Activated naive CD8-positive, alpha-beta T cell treated with anti-CD3 and anti-CD28 coated beads, Interleukin-2, amount 10 ng/mL, durations not matched to agents 7 days and 5 days (primary cell): ENCODE results near the gene GNAS. TPM values are rescaled to one million over a fixed set of nuclear protein-coding genes. Genes with fewer than 3 reads are reported as not detected.

Experiments used
- ATAC-seq: fragments of 150-1000 bp; cut with Tn5 transposase; one replicate; pipeline ENCODE4 v1.10.0; 2021; ENCODE audit warnings: low read depth, moderate library complexity
- POLR2A ChIA-PET: fragments of 350-600 bp; sonication (Branson Sonifier 250); formaldehyde crosslinking; loops from one replicate; lab custom pipeline; 2021; ENCODE audit warnings: antibody characterized with exemption; lab: Charles Lee
- DNase-seq: peaks from one replicate; pipeline ENCODE4 v3.0.0; 2021
- H3K27ac Mint-ChIP-seq: one replicate; pipeline ENCODE4 v1.8.0; 2022; ENCODE audit warnings: mild to moderate bottlenecking, mixed read lengths
- H3K27me3 Mint-ChIP-seq: one replicate; pipeline ENCODE4 v1.8.0; 2022; ENCODE audit warnings: mild to moderate bottlenecking, moderate library complexity, mixed read lengths
- H3K36me3 Mint-ChIP-seq: one replicate; pipeline ENCODE4 v1.8.0; 2021; ENCODE audit warnings: mild to moderate bottlenecking, mixed read lengths
- H3K4me1 Mint-ChIP-seq: one replicate; pipeline ENCODE4 v1.8.0; 2021; ENCODE audit warnings: mixed read lengths
- H3K4me3 Mint-ChIP-seq: one replicate; pipeline ENCODE4 v1.8.0; 2022; ENCODE audit warnings: mild to moderate bottlenecking, moderate library complexity, mixed read lengths
- H3K9me3 Mint-ChIP-seq: one replicate; pipeline ENCODE4 v1.8.0; 2021; ENCODE audit warnings: mixed read lengths
- total RNA-seq, 2 experiments: library from RNA; stranded (reverse); gene quantifications; one replicate each; pipeline ENCODE4 v1.2.3, GENCODE V29; 2021

Gene GNAS
- total RNA-seq, 2 experiments from 2014 or later: 912 to 979 TPM

- peak overlapping the region; percentile 50 for H3K27ac Mint-ChIP-seq
- DNase-seq: no peak
- no peaks in the 10 kb centered on the region for H3K9me3 Mint-ChIP-seq
- POLR2A ChIA-PET: interaction anchor here (1.3 kb wide), 1 partner anchor 129 kb away, joined by 3 read pairs; no protein-coding TSS in a partner anchor
- peaks cover 49% of the 10 kb centered on the region for H3K4me1 Mint-ChIP-seq
- ATAC-seq: no peak
- H3K36me3 Mint-ChIP-seq: peaks cover 45% of the 10 kb centered on the region
- no peak overlapping the region for H3K4me3 Mint-ChIP-seq
- no peaks in the 10 kb centered on the region for H3K27me3 Mint-ChIP-seq
These were observed 51.1 kb downstream of the GNAS start for GRCh38 chr20:58903614-58904013.

DNA sequence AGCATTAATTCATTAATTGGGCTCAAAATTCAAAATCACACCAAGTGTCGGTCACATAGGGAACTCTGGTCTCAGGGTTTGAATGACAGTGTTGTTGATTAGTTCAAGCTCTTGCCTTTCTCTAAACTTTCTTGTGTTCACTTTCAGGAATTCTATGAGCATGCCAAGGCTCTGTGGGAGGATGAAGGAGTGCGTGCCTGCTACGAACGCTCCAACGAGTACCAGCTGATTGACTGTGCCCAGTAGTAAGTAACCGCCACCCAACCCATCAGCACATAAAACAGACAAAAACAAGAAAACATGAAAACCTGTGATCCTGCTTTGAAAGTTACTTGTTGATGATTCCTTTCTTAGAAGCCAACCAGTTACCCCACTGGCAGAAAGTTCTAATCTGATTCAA is 52.7 kb downstream of the GNAS start:
- peaks cover 47% of the 10 kb centered on the region for H3K4me1 Mint-ChIP-seq
- POLR2A ChIA-PET: interaction anchor here (1.3 kb wide), 1 partner anchor 77 kb away, joined by 3 read pairs; no protein-coding TSS in a partner anchor
- H3K9me3 Mint-ChIP-seq: no peaks in the 10 kb centered on the region
- peaks cover 49% of the 10 kb centered on the region for H3K36me3 Mint-ChIP-seq
- no peak overlapping the region for H3K27ac Mint-ChIP-seq
- H3K4me3 Mint-ChIP-seq: no peak overlapping the region
- no peak for ATAC-seq
- no peak for DNase-seq
- no peaks in the 10 kb centered on the region for H3K27me3 Mint-ChIP-seq

- POLR2A ChIA-PET: no interaction called here
- ATAC-seq (no peak), DNase-seq (no peak)
- Mint-ChIP-seq H3K4me1 (peaks cover 49% of the 10 kb centered on the region), H3K36me3 (peaks cover 56% of the 10 kb centered on the region), H3K27ac (no peak overlapping the region), H3K9me3 (no peaks in the 10 kb centered on the region), H3K4me3 (no peak overlapping the region), H3K27me3 (no peaks in the 10 kb centered on the region)
These were observed 53.6 kb downstream of the GNAS start for GRCh38 chr20:58906111-58906510.

DNA sequence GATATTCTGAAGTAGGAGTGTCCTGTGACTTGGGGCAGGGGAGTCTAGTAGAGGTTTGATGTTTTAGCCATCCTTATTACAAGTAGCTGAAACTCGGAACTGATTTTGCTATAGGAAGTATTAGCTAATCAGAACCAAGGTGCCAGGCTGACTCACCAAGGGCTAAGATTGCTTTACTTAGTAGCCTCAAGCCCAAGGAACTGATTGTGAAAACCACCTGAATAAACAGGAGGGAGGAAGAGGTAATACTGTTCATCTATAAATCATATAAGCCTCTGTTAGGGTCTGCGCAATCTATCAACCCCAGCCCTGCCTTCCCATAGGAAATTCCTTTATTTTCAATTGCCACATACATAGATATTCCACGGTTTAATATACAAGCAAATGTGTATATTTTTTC is 54.4 kb downstream of the GNAS start:
- no peaks in the 10 kb centered on the region for H3K27me3 Mint-ChIP-seq
- peak overlapping the region; percentile 80 for H3K4me3 Mint-ChIP-seq
- H3K27ac Mint-ChIP-seq: peak overlapping the region; percentile 84
- peaks cover 55% of the 10 kb centered on the region for H3K4me1 Mint-ChIP-seq
- H3K36me3 Mint-ChIP-seq: peaks cover 64% of the 10 kb centered on the region
- POLR2A ChIA-PET: interaction anchor here (0.6 to 2.0 kb wide), 8 partner anchors 8 to 256 kb away, joined by 3 to 13 read pairs (median 6); partner anchors contain the start of genes ATP5F1E and STX16
- DNase-seq (no peak), ATAC-seq (no peak)
- no peaks in the 10 kb centered on the region for H3K9me3 Mint-ChIP-seq

GRCh38 chr20:58907320-58908137 is 55.0 kb downstream of the GNAS start:
- H3K36me3 Mint-ChIP-seq: peaks cover 67% of the 10 kb centered on the region
- peak; percentile 45 for DNase-seq
- peak; percentile 80 for ATAC-seq
- no peaks in the 10 kb centered on the region for H3K27me3 Mint-ChIP-seq
- peaks cover 58% of the 10 kb centered on the region for H3K4me1 Mint-ChIP-seq
- peak overlapping the region; percentile 84 for H3K27ac Mint-ChIP-seq
- peak overlapping the region; percentile 80 for H3K4me3 Mint-ChIP-seq
- POLR2A ChIA-PET: interaction anchor here (0.6 to 2.0 kb wide), 9 partner anchors 8 to 257 kb away, joined by 3 to 13 read pairs (median 6); partner anchors contain the start of genes ATP5F1E and STX16
- no peaks in the 10 kb centered on the region for H3K9me3 Mint-ChIP-seq

DNA sequence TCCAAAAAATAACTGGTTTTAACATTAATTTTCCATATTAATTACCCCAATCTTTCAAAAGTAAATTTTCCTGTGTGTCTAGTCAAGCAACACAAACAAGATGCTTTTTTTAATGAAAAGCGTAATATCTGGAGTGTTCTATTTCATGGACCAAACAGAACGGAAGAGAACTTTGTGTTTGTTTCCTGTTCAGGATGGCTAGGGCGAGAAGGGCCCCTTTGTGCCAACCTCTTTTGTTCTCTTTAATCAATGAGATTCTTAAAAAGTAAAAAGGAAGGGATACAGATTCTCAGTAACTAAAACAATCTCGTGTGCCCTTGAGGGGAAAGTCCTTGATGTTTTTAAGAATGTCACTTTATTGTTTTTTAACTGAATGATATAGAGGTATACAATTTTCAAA is 55.7 kb downstream of the GNAS start:
- Mint-ChIP-seq H3K9me3 (no peaks in the 10 kb centered on the region), H3K4me1 (peaks cover 54% of the 10 kb centered on the region), H3K27ac (peak overlapping the region; percentile 84), H3K4me3 (peak overlapping the region; percentile 80), H3K36me3 (peaks cover 66% of the 10 kb centered on the region), H3K27me3 (no peaks in the 10 kb centered on the region)
- POLR2A ChIA-PET: interaction anchor here (0.9 to 2.0 kb wide), 8 partner anchors 9 to 257 kb away, joined by 3 to 13 read pairs (median 6); partner anchors contain the start of genes ATP5F1E and STX16
- DNase-seq: no peak
- ATAC-seq: no peak

DNA sequence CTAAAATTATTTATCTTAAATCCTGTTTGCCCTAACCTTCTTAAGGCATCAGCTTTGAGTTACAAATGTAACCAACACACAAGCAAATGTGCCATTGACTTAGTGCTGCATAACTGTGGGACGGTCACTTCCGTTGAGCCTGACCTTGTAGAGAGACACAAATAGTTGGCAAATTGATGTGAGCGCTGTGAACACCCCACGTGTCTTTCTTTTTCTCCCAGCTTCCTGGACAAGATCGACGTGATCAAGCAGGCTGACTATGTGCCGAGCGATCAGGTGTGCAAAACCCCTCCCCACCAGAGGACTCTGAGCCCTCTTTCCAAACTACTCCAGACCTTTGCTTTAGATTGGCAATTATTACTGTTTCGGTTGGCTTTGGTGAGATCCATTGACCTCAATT is 56.4 kb downstream of the GNAS start:
- ATAC-seq (no peak), DNase-seq (no peak)
- POLR2A ChIA-PET: interaction anchor here (2.0 kb wide), 1 partner anchor 10 kb away, joined by 7 read pairs; no protein-coding TSS in a partner anchor
- Mint-ChIP-seq H3K4me3 (no peak overlapping the region), H3K9me3 (no peaks in the 10 kb centered on the region), H3K4me1 (peaks cover 49% of the 10 kb centered on the region), H3K27ac (no peak overlapping the region), H3K27me3 (no peaks in the 10 kb centered on the region), H3K36me3 (peaks cover 61% of the 10 kb centered on the region)

GRCh38 chr20:58909585-58909984 is 57.1 kb downstream of the GNAS start:
- ATAC-seq: no peak
- H3K9me3 Mint-ChIP-seq: no peaks in the 10 kb centered on the region
- H3K27me3 Mint-ChIP-seq: no peaks in the 10 kb centered on the region
- no peak overlapping the region for H3K27ac Mint-ChIP-seq
- no peak for DNase-seq
- POLR2A ChIA-PET: no interaction called here
- no peak overlapping the region for H3K4me3 Mint-ChIP-seq
- H3K36me3 Mint-ChIP-seq: peaks cover 61% of the 10 kb centered on the region
- peaks cover 49% of the 10 kb centered on the region for H3K4me1 Mint-ChIP-seq

DNA sequence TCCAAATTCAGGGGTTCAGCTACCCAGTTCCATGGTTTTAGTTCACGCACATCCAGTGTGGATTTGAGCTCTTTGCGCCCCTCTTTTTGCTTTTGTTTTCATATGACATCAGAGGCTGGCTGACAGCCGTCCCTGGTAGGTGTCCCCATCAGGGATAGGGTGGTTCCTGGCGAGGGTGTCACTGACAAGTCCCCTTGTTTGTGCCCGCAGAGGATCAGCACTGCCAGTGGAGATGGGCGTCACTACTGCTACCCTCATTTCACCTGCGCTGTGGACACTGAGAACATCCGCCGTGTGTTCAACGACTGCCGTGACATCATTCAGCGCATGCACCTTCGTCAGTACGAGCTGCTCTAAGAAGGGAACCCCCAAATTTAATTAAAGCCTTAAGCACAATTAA is 58.0 kb downstream of the GNAS start:
- Mint-ChIP-seq H3K9me3 (no peaks in the 10 kb centered on the region), H3K36me3 (peaks cover 55% of the 10 kb centered on the region), H3K4me3 (no peak overlapping the region), H3K27me3 (no peaks in the 10 kb centered on the region), H3K4me1 (peaks cover 43% of the 10 kb centered on the region), H3K27ac (no peak overlapping the region)
- no peak for DNase-seq
- no peak for ATAC-seq
- POLR2A ChIA-PET: no interaction called here

GRCh38 chr20:58911309-58911708 is 58.8 kb downstream of the GNAS start:
- Mint-ChIP-seq H3K27ac (no peak overlapping the region), H3K4me3 (no peak overlapping the region), H3K36me3 (peaks cover 49% of the 10 kb centered on the region), H3K27me3 (no peaks in the 10 kb centered on the region), H3K4me1 (peaks cover 38% of the 10 kb centered on the region), H3K9me3 (no peaks in the 10 kb centered on the region)
- POLR2A ChIA-PET: no interaction called here
- DNase-seq: no peak
- ATAC-seq: no peak

- DNase-seq (no peak), ATAC-seq (no peak)
- H3K36me3 Mint-ChIP-seq: peaks cover 44% of the 10 kb centered on the region
- H3K27ac Mint-ChIP-seq: peak overlapping the region; percentile 48
- H3K4me3 Mint-ChIP-seq: peak overlapping the region; percentile 8
- no peaks in the 10 kb centered on the region for H3K9me3 Mint-ChIP-seq
- H3K4me1 Mint-ChIP-seq: peaks cover 33% of the 10 kb centered on the region
- POLR2A ChIA-PET: interaction anchor here (1.0 kb wide), 1 partner anchor 120 kb away, joined by 3 read pairs; the partner anchor contains the start of gene ATP5F1E
- no peaks in the 10 kb centered on the region for H3K27me3 Mint-ChIP-seq
These were observed 59.5 kb downstream of the GNAS start for GRCh38 chr20:58911970-58912369.

GRCh38 chr20:58913079-58913478 is 60.6 kb downstream of the GNAS start:
- no peak for ATAC-seq
- Mint-ChIP-seq H3K9me3 (no peaks in the 10 kb centered on the region), H3K4me1 (peaks cover 24% of the 10 kb centered on the region), H3K27me3 (no peaks in the 10 kb centered on the region), H3K27ac (no peak overlapping the region), H3K36me3 (peaks cover 36% of the 10 kb centered on the region), H3K4me3 (no peak overlapping the region)
- POLR2A ChIA-PET: no interaction called here
- DNase-seq: no peak

- Mint-ChIP-seq H3K36me3 (no peaks in the 10 kb centered on the region), H3K4me1 (no peaks in the 10 kb centered on the region), H3K27ac (no peak overlapping the region), H3K9me3 (no peaks in the 10 kb centered on the region), H3K27me3 (peaks cover 9% of the 10 kb centered on the region), H3K4me3 (no peak overlapping the region)
- DNase-seq: no peak
- no peak for ATAC-seq
- POLR2A ChIA-PET: no interaction called here
These were observed 66.1 kb downstream of the GNAS start for GRCh38 chr20:58918621-58919020.

DNA sequence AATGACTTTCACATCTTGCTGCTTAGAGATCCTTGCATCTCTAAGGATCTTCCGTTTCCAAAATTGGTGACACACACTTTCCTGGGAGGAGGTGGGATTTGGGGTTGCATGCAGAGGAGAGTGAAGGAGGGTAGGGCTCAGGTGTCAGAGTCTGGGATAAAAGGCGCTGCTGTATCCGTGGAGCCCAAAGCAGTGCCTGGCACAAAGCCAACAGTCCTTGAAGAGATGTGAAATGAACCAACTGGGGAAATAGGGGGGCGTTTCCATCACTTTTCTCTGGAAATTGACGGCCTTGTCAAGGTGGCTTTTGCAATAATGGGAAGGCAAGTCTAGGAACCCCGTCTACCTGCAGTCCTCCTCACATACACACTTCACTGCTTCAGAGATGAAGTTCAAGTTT is 69.0 kb downstream of the GNAS start:
- Mint-ChIP-seq H3K4me3 (no peak overlapping the region), H3K36me3 (no peaks in the 10 kb centered on the region), H3K9me3 (no peaks in the 10 kb centered on the region), H3K27me3 (peaks cover 9% of the 10 kb centered on the region), H3K4me1 (no peaks in the 10 kb centered on the region), H3K27ac (no peak overlapping the region)
- DNase-seq (no peak), ATAC-seq (no peak)
- POLR2A ChIA-PET: no interaction called here
